Stromal cell of bone marrow (primary cell): Measurements from ENCODE around the gene RETN.
A peak's percentile ranks its signal among the peaks of the same experiment; 100 is the strongest.

Experiments
- DNase-seq: peaks from one replicate; pipeline ENCODE4 v3.0.0-alpha.2; 2012; ENCODE audit warnings: low read depth

The RETN gene, protein sequence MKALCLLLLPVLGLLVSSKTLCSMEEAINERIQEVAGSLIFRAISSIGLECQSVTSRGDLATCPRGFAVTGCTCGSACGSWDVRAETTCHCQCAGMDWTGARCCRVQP

DNA sequence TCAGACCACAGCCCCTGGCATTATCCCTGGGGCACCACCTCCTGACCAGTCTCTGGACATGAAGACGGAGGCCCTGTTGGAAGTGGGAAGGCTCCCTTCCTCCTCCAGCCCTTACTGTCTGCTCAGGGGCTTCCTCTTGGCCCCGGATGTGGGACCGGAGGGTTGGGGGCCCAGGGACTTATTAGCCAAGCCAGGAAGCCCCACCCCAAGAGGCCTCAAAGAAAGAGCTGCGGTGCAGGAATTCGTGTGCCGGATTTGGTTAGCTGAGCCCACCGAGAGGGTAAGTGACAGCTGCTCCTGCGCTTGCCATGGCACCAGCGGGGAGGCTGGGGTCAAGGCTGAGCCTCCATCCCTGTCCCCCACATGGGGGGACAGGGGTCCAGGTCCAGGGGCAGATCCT, at the start of gene RETN:
RETN (plus strand) TSS at position 208 of the 400 bp plus-strand sequence. CDS start 278 bp downstream, outside the sequence.
- DNase-seq: no peak

DNA sequence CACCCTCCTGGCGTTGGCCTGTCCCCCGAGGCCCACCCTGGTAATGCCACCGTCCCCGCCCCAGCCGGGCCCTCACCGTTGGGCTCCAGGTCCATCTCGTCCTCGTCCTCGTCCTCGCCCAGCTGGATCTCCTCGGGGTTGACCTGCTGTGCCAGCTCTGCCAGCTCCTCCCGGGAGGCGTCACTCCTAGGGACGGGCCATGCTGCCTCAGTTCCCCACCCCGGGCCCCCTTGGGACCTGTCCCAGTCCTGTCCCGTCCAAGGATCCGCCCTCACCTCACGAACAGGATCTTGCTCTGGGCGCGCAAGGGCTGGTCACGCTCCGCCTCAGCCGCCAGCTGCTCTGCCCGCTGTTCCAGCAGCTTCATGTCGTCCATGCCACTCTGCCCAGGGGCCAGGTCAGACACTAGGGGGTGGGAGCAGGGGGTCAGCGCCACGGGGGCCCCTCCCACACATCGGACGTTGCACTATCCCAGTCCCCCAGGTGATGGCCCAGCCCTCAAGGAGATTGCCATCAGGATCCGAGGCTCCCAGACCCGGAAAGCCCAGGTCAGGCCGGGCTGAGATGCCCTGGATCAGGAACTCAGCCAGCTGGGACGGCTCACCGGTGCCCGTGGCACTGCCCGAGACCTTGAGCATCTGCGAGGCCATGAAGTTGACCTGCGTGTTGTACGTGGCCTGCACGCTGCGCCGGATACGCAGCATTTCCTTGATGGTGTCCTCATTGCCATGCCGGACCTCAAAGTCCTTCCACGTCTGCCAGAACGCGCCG, 49.0 kb upstream of the RETN start:
- DNase-seq: no peak

DNA sequence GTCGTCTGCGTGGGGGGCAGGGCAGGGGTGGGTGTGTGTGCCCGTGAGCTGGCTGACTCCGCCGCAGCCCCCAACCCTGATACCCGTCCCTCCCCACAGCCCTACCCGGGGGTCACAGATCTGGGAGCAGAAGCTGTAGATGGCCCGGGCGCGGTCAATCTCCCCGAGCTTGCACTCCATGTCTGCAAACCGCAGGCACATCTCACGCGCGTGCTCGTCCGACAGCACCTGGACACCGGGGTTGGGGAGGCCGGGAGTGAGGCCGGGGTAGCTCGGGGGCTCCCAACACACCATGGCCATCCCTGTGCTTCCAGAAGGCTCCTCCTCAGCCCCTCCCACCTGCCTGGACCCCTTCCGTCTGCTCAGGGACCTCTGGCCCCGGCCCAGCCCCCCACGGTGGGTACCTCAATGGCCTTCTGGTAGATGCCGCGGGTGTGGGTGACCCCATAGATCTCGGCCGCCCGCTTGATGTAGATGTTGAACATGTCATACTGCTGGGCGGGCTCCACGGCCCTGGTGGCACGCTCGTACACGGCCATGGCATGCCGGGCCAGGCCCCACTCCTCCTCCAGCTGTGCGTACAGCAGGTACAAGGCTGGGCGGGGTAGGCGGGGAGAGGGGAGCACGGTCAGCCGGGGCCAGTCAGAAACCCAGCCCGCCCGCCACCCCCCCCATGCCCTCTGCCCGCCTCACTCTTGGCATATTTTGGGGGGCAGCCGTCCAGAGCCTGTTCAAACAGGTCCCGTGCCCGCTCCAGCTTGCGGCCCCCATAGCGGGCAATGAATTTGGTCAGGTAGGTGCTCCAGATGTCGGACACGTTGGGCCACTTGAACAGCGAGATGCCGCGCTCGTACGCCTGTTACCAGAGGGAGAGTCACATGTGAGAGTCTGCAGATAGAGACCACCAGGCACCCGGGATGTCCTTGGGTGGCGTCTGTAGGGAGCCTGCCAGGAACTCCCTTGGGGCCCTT, 48.1 kb upstream of the RETN start:
- DNase-seq: no peak

DNA sequence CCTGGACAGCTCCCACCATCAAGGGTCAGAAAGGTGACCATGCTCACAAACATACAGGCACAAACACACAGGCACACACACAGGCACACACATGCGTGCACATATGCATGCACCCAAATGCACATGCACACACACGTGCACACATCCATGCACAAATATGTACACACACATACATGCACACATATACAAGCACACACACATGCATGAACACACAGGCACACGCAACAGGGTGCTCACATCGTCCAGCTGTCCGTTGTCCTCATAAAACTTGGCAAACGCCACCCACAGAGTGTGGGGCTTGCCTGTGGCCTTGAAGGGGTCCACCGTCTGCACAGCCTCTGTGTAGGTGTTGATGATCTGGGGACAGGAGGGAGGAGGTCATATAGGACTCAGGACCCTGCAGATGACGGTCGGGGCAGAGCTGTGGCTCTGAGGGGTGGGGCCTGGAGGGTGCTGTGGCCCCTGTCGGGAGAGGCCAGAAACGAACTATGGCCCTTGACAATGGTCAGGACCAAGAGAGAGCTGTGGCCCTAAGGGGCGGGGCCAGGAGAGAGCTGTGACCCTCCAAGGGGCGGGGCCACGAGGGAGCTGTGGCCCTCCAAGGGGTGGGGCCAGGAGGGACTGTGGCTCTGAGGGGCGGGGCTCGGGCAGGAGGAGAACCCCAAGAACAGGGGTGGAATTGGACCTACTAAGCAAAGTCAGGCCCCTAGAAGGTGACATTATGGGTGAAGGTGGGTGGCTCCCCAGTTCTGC, 45.7 kb upstream of the RETN start:
- no peak for DNase-seq

DNA sequence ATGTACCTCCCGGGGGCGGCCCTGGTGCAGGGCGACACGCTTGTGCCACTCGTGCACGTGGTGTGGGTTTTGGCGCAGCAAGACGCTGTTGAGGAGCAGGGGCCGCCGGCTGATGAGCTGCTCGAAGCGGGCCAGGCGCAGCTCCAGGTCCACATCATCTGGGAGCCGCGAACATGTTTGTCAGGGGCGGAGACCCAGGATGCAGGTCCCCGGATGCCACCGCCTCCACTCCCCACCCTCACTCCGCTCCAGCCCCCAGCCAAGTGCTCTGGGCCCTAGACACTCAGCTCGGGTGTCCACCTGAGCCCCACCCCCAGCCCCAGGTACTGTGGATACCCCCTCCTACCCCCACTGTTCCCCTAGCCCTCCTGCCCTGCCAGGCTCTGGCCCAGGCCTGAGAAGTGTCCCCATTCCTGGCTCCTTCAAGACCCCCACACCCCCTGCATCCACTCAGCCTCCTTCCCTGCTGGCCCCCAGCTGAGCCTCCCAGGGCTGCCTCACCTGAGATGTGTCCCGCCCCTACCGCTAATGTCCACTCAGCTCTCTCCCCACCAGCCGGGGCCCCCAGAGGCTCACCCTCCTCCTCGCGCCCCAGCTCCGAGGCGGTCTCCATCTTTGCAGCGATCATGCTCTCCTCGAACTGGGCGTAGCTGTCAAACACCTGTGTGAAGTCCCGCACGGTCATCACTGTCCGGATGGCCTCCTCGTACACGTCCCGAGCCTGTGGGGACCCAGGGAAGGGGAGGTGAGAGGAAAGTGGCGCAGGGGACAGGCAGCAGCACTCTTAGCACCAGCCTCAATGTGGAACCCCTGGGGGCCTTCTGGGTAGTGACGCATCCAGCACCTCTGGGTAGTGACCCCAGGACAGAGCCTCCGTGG, 44.9 kb upstream of the RETN start:
- no peak for DNase-seq

DNA sequence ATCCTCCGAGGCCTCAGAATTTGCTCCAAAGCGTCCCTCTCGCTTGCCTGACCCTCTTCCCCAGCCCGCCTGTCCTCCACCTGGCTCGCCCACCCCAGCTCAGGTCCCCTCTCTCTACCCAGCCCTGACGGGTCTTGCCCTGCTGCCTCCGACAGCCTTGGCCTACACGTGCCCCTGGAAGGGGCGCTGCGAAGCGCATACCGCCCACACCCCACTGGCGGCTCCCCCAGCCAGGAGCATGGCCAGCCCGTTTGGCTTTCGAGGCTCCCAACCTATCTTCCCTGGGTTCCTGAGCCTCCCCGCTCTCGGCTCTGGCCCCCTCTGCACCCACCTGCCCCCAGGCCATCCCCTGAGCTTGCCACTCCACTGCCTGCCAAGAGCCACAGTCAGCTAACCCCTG, 44.0 kb upstream of the RETN start:
- DNase-seq: no peak

DNA sequence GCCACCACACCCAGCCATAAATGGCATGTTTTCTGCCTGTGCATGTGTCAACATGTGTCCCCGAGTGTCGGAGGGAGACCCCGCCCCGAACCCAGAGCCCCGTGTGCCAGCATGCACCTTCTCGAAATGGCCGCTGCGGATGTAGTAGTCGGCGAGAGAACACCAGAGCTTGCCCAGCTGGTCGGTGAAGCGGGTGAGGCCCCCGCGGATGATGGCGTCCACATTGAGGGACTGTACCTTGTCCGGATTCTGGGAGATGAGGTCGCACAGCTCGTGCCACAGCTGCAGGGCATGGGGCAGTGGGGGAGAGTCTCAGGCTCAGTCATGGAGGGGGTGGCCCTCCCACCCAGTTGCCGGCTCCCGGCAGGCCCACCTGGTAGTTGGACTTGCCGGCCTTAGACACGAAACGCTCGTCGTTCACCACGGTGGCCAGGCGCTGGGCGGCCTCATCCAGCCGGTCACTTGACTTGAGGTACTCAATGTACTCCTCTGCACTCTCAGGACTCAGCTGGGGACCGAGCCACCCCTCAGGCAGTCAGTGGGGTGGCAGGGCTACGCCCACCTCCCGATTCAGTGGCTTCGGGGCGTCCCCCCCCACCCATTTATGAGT, 43.0 kb upstream of the RETN start:
- DNase-seq: no peak

DNA sequence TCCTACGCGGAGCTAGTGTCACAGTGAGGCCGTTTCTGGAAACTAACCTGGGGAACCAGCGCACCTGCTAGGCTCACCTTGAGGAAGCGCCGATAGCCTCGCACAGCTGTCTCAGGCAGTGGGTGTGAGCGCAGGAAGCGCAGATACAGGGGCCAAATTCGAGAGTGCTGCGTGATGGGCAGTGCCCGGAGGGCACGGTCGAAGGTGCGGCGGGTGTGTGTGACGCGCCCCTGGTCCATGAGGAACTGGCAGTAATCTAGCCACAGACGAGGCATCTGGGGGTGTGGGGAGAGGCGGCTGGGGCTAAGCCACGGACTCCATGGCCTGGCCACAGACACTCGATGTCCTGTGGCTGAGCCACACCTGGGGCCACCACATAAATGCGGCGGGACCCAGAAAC, 41.7 kb upstream of the RETN start:
- no peak for DNase-seq

DNA sequence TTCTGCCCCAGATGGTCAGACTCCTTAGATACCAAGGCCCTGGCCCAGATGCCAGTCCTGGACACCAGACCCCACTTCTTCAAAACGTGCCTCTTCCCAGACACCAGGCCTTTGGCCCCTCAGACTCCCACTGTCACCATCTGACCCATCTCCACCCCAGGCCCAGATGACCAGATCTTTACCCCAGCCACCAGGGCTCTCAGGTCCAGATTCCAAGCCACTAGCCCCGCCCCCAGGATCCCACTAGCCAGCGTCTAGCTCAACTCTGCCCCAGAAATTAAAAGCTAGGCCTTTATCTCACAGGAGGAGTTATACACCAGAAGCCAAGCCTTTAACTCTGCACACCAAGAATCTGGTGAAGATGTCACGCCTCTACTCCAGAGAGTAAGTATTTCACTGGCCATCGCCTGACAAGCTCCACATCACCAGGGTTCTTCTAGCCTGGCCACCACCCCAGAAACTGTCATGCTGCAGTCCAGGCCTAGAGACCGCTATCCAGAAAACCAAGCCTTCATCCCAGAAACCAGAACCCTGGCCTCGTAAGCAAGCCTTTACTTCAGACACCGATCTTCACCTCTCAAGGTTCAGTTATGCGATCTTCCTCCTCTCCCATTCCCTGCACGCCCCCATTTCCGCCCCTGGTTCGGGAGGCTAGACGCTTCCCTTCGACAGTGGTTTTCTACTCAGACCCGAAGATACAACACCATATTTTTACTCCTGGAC, 40.1 kb upstream of the RETN start:
- DNase-seq: no peak

DNA sequence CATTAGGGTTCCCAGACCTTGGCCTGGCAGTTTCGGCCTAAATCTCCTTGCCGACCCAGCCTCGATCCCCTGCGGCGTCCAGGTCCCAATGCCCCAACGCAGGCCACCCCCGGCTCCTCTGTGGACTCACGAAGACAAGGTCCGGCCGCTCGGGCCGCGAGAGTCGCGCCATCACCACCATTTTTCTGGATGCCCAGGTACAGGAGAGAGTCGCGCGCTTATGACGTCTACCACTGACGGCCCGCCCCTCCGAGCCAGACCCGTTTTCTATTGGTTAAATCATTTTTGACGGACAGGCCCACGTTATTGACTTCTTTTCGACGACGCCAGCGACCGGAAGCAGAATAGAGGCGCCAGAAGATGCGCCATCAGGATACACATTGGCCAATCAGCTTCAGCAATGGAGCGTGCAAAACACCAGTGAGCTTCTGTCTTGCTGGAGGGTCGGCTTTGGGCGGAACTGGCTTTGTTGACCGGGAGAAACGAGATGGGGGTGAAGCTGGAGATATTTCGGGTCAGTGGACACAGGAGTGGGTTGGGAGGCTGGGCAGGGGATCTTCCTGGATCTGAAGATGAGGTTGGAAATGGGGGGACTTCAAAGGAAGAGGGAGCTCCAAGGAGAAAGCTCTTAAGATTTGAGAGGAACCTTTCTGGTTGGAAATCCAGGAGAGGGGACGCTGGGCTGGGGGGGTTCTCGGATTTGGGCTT, 39.3 kb upstream of the RETN start, which contains the start of the genes PET100 and XAB2:
PET100 (plus strand) TSS at position 447 of the 708 bp plus-strand sequence; CDS start at position 488, 41 bp downstream.
XAB2 (minus strand) TSS at position 199 of the 708 bp plus-strand sequence; CDS start at position 181, 18 bp downstream.
- DNase-seq: peak; percentile 97

DNA sequence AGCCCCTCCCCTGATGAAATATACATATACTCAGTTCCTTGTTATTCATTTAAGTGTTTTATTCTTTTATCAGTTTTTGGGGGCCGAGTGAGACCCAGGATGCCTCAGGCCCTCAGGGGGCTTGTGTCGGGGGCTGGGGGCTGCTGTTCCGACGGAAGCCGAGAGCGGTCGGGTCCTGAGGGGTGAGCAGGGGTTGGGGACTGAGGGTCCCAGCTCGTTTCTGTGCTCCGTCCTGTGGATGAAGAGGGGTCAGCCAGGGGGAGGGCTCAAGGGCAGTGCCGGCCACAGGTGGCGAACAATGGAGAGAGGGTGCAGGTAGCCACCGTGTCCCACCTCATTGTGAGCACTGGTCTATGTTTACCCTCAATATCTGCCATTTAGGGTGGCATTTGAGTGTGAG, 37.3 kb upstream of the RETN start:
- DNase-seq: no peak

DNA sequence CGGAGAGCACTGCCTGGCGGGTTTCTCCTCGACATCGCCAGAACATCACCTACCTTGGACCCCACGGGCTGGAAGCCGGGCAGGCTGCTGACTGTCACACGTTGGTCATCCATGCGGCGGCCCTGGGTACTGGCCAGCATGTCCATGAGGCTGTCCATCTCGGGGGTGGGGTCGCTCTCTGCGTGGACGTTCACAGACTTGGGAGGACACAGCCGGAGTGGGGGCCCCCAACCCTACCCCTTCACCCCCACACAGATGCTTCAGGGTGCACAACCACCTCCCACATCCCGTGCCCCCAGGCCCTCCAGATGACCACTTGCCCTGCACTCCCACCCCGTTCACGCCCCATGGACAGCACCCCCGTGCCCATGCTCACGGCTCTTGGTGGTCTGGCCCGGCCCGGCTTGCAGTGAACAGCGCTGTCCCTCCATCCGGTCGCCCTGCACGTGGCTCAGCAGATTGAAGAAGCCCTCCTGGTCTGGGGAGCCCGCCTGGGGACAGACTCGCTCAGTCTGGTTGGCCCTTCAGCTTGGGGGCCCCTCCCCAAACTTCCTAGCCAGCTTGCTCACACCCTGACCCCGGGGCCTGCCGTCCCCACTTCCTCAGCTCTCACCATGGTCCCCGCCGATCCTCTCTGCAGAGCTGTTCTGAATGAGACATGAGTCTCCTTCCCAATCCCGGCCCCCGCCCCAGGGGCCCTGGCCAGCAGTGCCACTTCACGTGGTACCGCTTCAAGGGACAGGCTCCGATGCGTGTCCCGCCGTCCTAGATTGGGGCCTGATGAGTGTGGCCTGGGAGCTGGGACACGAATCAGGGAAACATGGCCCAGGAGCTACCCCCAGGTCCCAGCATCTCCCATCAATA, 36.3 kb upstream of the RETN start:
- DNase-seq: no peak

DNA sequence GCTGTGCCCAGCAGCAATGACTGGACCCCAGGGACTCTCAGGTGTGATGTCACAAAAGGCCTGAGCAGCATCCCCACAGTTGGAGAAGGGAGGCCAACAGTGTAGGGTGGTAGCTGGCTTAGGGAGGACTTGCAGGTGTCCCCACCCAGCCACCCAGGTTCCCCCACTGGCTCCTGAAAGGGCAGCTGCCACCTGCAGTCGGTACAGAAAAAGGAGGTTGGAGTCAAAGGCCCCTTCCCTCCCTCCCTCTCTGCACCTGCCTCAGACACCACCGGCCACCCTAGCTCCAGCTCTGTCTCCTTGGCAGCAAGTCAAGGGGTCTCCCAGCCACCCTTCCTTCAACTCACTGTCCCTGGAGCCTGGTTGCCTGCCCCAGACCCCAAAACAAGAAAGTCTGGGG, 35.2 kb upstream of the RETN start, which contains the start of gene PCP2:
PCP2 (minus strand) TSS at position 22 of the 400 bp plus-strand sequence. CDS start 262 bp downstream, outside the sequence.
- no peak for DNase-seq

DNA sequence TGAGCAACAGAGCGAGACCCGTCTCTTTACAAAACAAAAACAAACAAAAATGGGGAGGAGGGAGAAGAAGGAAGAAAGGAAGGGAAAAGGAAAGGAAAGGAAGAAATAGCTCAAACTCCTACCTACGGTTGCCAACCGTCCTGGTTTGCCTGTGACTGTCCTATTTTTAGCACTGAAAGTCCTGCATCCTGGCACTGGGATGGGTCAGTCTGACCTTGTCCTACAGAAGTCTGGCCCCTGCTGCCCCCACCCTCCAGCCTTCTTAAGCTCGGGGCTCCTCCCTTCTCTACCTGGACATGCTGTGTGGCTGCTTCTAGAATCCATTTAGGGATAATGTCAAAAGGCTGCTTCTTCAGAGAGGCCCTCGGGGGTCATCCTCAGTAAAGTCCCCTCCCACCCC, 33.2 kb upstream of the RETN start:
- DNase-seq: no peak

DNA sequence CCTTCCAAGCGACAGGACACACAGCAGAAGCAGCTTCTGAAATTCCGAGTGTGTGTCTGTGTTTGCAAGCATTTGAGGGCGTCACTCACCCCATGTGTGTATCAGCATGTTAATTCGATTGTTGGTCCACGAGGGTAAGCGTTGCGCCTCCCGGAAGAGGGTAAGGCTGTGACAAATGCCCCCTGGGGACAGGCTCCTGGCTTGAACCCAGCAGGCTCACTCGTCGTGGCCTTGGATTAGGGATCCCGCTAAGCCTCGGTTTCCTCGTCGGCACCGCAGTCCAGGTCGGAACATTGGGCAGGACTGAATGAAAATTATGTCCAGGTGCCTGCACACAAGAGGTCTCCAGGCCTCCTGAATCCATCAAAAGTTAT, 32.5 kb upstream of the RETN start:
- no peak for DNase-seq

DNA sequence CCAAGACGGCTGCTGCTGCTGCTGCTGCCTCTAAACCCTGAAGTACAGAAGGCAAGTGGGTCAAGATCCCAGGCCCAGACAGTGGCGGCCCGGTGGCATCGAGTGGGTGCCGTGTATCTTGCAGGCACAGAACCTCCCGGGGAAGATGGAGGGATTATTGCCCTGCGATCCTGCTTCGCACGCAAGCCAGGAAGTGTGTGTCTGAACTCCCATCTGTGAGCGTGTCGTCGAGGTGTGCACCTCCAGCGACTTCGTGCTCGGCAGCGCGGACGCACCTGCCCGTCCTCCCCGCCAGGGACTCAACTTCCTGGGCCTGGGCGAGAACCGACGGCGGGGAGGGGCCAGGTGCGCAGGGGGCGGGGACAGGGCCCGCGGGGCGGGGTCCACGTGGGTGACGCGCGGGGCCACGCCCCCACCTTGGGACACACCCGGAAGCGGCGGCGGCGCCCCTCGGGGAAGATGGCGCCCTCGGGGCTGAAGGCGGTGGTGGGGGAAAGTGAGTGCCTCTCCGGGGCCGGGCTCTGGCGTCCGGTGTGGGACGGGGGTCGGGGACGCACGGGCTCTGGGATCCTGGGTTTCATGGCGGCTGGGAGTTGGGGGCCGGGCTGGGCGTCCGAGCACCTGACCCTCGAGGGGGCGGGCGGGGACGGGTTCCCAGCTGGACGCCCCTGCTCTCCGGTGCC, 32.0 kb upstream of the RETN start, which contains the start of gene STXBP2:
STXBP2 (plus strand) TSS at position 420 of the 683 bp plus-strand sequence; CDS start at position 460, 40 bp downstream.
- no peak for DNase-seq
